OCI-LY7 (cell line): ENCODE results near the gene HPCAL4. TPM values are rescaled to one million over a fixed set of nuclear protein-coding genes. Genes with fewer than 3 reads are reported as not detected.

Source experiments
- BruUV-seq: library from RNA; stranded (reverse); fragments of 400-500 nt; replicated peaks from 2 replicates; lab custom pipeline; 2021; lab: Mats Ljungman, UMichigan
- CTCF ChIA-PET: fragments of 300-600 bp; sonication (Branson Sonifier 250); formaldehyde crosslinking; loops from one replicate; lab custom pipeline; 2022; ENCODE audit warnings: antibody characterized with exemption; ENCODE audit not compliant: unreplicated experiment; lab: Charles Lee
- POLR2A ChIA-PET: fragments of 300-600 bp; sonication (Branson Sonifier 250); formaldehyde crosslinking; loops from one replicate; lab custom pipeline; 2022; ENCODE audit warnings: antibody characterized with exemption; lab: Charles Lee
- DNase-seq: peaks from one replicate; pipeline ENCODE4 v3.0.0-alpha.2; 2015; ENCODE audit warnings: low spot score
- H2AFZ ChIP-seq: fragments of 200-600 bp; sonication (generic), shearing (Covaris generic); 2 replicates; pipeline ENCODE4 v1.6.1; 2014; ENCODE audit warnings: mild to moderate bottlenecking, antibody characterized with exemption, low read length, moderate library complexity
- H3K27ac ChIP-seq: fragments of 200-600 bp; sonication (generic); 2 replicates; pipeline ENCODE4 v1.5.1; 2014; ENCODE audit warnings: mixed run types, low read depth, mild to moderate bottlenecking, moderate library complexity, low read length, inconsistent platforms; ENCODE audit not compliant: poor library complexity, severe bottlenecking
- H3K36me3 ChIP-seq: fragments of 200-600 bp; sonication (generic); 2 replicates; pipeline ENCODE4 v1.6.1; 2014; ENCODE audit warnings: mild to moderate bottlenecking, antibody characterized with exemption, low read length, moderate library complexity, mixed read lengths; ENCODE audit not compliant: insufficient read depth
- H3K4me1 ChIP-seq: fragments of 200-600 bp; sonication (generic); 2 replicates; pipeline ENCODE4 v1.5.1; 2014; ENCODE audit warnings: mild to moderate bottlenecking, low read length; ENCODE audit not compliant: insufficient read depth, poor library complexity, severe bottlenecking
- H3K4me2 ChIP-seq: fragments of 200-600 bp; sonication (generic); 2 replicates; pipeline ENCODE4 v1.6.1; 2014; ENCODE audit warnings: mild to moderate bottlenecking, low read length
- H3K4me3 ChIP-seq: fragments of 200-600 bp; sonication (generic); 2 replicates; pipeline ENCODE4 v1.5.1; 2014; ENCODE audit warnings: mild to moderate bottlenecking, low read depth, low read length; ENCODE audit not compliant: poor library complexity, severe bottlenecking
- H3K79me2 ChIP-seq: fragments of 200-600 bp; sonication (generic); 2 replicates; pipeline ENCODE4 v1.6.1; 2016; ENCODE audit warnings: low read depth, mild to moderate bottlenecking, low read length, moderate library complexity, mixed read lengths; ENCODE audit not compliant: insufficient read depth
- H3K9me2 ChIP-seq: fragments of 200-600 bp; sonication (generic); 2 replicates; pipeline ENCODE4 v1.6.1; 2016; ENCODE audit warnings: mild to moderate bottlenecking, low read length, mixed read lengths; ENCODE audit not compliant: insufficient read depth
- H3K9me3 ChIP-seq: fragments of 200-600 bp; sonication (generic); 2 replicates; pipeline ENCODE4 v1.6.1; 2014; ENCODE audit warnings: mild to moderate bottlenecking, mixed run types, low read length, mixed read lengths
- H4K20me1 ChIP-seq: fragments of 200-600 bp; sonication (generic); 2 replicates; pipeline ENCODE4 v1.6.1; 2014; ENCODE audit warnings: mild to moderate bottlenecking, antibody characterized with exemption, low read length, moderate library complexity, mixed read lengths; ENCODE audit not compliant: insufficient read depth
- EZH2phosphoT487 ChIP-seq: fragments of 200-600 bp; sonication (generic); IDR thresholded peaks from 2 replicates; pipeline ENCODE4 v1.6.1; 2018; ENCODE audit warnings: low read depth, borderline replicate concordance, mild to moderate bottlenecking, mixed run types, antibody characterized with exemption, low read length, moderate library complexity, mixed read lengths
- intact Hi-C: fragments of 100-400 bp; cut with micrococcal nuclease; formaldehyde crosslinking; loops from one replicate; pipeline ENCODE4 v1.10.0; 2022; ENCODE audit not compliant: unreplicated experiment
- total RNA-seq, 2 experiments: library from RNA; depleted of rRNA in 1 of 2; stranded (reverse); fragments of >200 nt in 1 of 2; shearing (Covaris generic) in 1 of 2; gene quantifications; 2 replicates each; pipeline ENCODE4 v1.2.3, GENCODE V29; 2014 to 2022
- TF ChIP-seq, protein P1 (sequence below): fragments of 200-600 bp; sonication (generic); conservative IDR thresholded peaks from 2 replicates; pipeline ENCODE4 v1.5.1; 2014; ENCODE audit warnings: mild to moderate bottlenecking, antibody characterized with exemption, low read length, moderate library complexity, mixed read lengths

The HPCAL4 gene
- total RNA-seq, 2 experiments from 2014 or later: not detected

DNA sequence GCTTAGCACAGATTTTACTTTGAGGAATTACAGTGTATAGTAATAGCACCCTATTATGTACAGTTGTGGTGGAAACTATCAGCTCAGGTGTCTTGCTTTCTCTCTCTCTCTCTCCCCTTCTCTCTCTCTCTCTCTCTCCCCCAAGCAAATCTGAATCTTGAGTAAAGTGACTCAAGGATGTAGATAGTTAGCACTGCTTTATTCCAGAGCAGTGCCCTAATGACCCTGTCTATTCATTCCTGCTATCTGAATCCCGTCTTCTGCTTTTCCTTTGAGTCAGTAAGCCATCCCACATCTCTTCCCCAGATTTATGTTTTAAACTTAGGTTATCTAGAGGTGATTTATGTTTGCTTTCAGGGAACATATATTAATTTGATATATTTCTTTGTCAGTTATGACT lies 5.2 kb upstream of the HPCAL4 start:
- H3K4me1 ChIP-seq: no peaks in the 10 kb centered on the region
- no peaks in the 10 kb centered on the region for H3K36me3 ChIP-seq
- no peak for TF ChIP-seq EZH2phosphoT487
- TF ChIP-seq, protein P1, sequence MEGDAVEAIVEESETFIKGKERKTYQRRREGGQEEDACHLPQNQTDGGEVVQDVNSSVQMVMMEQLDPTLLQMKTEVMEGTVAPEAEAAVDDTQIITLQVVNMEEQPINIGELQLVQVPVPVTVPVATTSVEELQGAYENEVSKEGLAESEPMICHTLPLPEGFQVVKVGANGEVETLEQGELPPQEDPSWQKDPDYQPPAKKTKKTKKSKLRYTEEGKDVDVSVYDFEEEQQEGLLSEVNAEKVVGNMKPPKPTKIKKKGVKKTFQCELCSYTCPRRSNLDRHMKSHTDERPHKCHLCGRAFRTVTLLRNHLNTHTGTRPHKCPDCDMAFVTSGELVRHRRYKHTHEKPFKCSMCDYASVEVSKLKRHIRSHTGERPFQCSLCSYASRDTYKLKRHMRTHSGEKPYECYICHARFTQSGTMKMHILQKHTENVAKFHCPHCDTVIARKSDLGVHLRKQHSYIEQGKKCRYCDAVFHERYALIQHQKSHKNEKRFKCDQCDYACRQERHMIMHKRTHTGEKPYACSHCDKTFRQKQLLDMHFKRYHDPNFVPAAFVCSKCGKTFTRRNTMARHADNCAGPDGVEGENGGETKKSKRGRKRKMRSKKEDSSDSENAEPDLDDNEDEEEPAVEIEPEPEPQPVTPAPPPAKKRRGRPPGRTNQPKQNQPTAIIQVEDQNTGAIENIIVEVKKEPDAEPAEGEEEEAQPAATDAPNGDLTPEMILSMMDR: no peak
- no peak overlapping the region for H3K4me2 ChIP-seq
- H2AFZ ChIP-seq: no peak overlapping the region
- H4K20me1 ChIP-seq: no peaks in the 10 kb centered on the region
- H3K79me2 ChIP-seq: no peaks in the 10 kb centered on the region
- no peak overlapping the region for H3K27ac ChIP-seq
- no peaks in the 10 kb centered on the region for H3K9me2 ChIP-seq
- ChIA-PET CTCF (no interaction called here), POLR2A (no interaction called here)
- no TSS peak for BruUV-seq
- intact Hi-C loops: no loop called here
- H3K4me3 ChIP-seq: no peak overlapping the region
- H3K9me3 ChIP-seq: no peaks in the 10 kb centered on the region
- no peak for DNase-seq

DNA sequence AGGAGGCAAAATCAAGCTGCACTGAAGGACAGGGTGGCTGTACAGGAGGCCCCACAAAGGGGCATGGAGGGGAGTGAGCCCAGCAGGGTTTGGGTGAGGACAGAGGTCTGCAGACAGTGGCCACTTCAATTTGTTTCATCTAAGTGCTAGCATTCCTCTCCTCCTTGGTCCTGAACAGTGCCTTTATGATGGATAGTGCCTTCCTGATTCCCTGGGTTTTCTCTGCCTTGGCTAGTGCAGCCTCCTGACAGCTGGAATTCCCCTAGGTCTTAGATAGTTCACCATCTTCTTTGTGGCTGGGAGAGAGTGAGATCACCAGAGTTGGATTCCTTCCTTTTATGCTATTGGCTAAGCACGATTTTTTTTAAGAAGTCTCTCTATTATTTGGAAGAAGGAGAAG lies 3.8 kb upstream of the HPCAL4 start:
- H3K9me3 ChIP-seq: no peaks in the 10 kb centered on the region
- H3K4me1 ChIP-seq: no peaks in the 10 kb centered on the region
- DNase-seq: no peak
- no TSS peak for BruUV-seq
- no peak overlapping the region for H2AFZ ChIP-seq
- TF ChIP-seq, protein P1: no peak
- TF ChIP-seq EZH2phosphoT487: no peak
- CTCF ChIA-PET: no interaction called here
- H3K36me3 ChIP-seq: no peaks in the 10 kb centered on the region
- POLR2A ChIA-PET: no interaction called here
- no peaks in the 10 kb centered on the region for H4K20me1 ChIP-seq
- no peak overlapping the region for H3K27ac ChIP-seq
- intact Hi-C loops: no loop called here
- H3K79me2 ChIP-seq: no peaks in the 10 kb centered on the region
- H3K4me3 ChIP-seq: no peak overlapping the region
- H3K9me2 ChIP-seq: no peaks in the 10 kb centered on the region
- H3K4me2 ChIP-seq: no peak overlapping the region

DNA sequence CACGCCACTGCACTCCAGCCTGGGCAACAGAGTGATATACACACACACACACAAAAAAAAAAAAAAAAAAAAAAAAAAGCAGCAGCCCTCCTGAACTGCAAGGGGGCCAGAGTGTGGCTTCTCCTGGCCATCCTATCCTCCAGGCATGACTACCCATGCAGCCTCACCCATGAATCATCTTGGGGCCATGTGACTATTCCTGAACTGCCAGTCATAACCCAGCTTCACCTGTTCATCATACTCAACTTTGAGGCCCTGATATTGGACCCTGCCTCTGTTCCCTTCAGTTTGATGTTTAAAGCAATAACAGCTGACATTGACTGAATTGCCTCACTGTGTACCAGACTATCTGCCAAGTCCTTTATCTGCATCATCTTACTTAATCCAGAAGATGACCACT lies 2.8 kb upstream of the HPCAL4 start:
- TF ChIP-seq, protein P1: no peak
- no peak for TF ChIP-seq EZH2phosphoT487
- no peak overlapping the region for H2AFZ ChIP-seq
- intact Hi-C loops: no loop called here
- ChIA-PET POLR2A (interaction anchor here (0.6 kb wide), 2 partner anchors 13 to 172 kb away, joined by 3 read pairs; no protein-coding TSS in a partner anchor), CTCF (no interaction called here)
- H3K9me2 ChIP-seq: no peaks in the 10 kb centered on the region
- H3K4me3 ChIP-seq: no peak overlapping the region
- BruUV-seq: no TSS peak
- no peaks in the 10 kb centered on the region for H3K4me1 ChIP-seq
- no peaks in the 10 kb centered on the region for H3K9me3 ChIP-seq
- H3K79me2 ChIP-seq: no peaks in the 10 kb centered on the region
- H4K20me1 ChIP-seq: no peaks in the 10 kb centered on the region
- DNase-seq: no peak
- H3K27ac ChIP-seq: no peak overlapping the region
- H3K36me3 ChIP-seq: no peaks in the 10 kb centered on the region
- H3K4me2 ChIP-seq: no peak overlapping the region
